Activated CD4-positive, alpha-beta T cell treated with anti-CD3 and anti-CD28 coated beads, Interleukin-2, Interleukin-6, amounts not matched to agents 100 ng/mL and 50 ng/mL, durations not matched to agents 16 hours and 8 hours (primary cell): ENCODE data around the gene RAB38.

Source experiments
- DNase-seq: peaks from one replicate; pipeline ENCODE4 v3.0.0-alpha.2; 2020

RAB38 gene

DNA sequence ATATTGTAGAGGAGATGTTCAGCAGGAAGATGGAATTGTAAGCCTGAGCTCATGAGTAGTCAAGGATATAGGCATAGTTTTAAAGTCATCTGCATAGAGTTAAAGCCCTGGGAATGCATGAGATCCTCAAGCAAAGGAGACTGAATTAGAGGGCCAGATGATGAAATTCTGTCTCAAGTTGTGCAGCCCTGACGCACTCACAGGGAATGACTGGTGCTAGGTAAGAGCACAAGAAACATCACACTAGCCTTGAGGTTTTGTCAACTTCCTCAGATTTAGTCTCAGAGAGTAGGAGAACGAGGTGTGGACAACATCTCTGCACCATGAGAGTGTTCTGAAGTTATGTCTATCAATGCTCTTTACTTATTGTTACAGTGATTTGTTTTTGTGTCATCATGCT is 5.8 kb downstream of the RAB38 start:
- no peak for DNase-seq

GRCh38 chr11:88167853-88168252 is 7.4 kb downstream of the RAB38 start:
- DNase-seq, result no peak

GRCh38 chr11:88164806-88165585 is 10.2 kb downstream of the RAB38 start:
- DNase-seq, result no peak

DNA sequence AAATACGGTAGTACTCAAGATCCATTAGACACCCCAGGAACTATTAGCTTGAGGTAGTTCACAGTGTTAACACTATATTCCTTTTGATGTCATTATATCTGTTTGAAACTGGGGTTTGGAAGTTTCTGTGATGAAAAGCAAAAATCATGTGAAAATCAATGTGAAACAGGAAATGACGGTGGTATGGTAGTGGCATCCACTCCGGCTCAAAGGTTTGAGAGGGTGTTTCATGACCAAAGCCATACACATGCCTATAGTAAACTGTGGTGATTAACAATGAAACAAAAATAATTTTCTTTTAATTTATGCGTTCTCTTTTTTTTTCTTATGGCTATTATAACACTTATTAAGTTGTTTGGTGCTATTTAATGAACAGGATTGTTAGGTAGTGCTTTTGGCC is 10.9 kb downstream of the RAB38 start:
- DNase-seq, result no peak

DNA sequence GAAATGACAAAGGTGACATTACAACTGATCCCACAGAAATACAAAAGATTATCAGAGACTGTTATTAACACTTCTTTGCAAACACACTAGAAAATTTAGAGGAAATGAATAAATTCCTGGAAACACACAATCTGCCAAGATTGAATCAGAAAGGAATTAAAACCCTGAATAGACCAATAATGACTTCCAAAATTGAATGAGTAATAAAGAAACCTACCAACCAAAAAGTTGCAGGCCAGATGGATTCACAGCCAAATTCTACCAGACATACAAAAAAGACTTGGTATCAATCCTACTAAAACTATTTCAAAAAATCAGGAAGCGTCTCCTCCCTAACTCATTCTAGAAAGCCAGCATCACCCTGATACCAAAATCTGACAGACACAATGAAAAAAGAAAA is 17.2 kb downstream of the RAB38 start:
- DNase-seq, result no peak

- DNase-seq, result no peak
These were observed 17.9 kb downstream of the RAB38 start for GRCh38 chr11:88157370-88157769.

- no peak for DNase-seq
These were observed 22.9 kb downstream of the RAB38 start for GRCh38 chr11:88152381-88152780.

DNA sequence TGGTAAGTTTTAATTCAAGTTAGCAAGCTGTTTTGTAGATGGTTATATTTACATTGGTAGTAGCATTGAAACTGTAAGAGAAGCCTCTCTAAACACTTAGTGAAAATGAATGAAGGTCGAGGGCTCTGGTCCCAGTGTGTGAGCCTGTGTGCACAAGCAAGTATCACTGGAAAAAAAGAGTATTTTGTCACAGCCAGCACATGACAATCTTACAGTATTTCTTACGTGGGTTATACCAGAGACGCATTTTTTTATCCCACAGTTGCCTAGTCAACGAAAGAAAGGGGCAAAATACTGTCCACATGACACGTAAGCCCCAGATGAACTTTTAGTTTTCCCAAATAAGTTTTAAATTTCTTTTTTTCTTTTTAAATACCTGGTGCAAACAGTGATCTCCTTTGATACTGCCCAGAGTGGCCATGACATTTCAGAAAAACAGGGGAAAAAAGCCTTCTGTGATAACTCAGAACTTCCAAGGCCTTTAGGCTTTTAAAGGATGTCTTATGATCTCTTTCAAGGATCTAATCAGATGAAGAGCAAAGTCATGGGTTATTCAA is 23.5 kb downstream of the RAB38 start:
- DNase-seq, result no peak

GRCh38 chr11:88146106-88146505 is 29.1 kb downstream of the RAB38 start:
- no peak for DNase-seq

DNA sequence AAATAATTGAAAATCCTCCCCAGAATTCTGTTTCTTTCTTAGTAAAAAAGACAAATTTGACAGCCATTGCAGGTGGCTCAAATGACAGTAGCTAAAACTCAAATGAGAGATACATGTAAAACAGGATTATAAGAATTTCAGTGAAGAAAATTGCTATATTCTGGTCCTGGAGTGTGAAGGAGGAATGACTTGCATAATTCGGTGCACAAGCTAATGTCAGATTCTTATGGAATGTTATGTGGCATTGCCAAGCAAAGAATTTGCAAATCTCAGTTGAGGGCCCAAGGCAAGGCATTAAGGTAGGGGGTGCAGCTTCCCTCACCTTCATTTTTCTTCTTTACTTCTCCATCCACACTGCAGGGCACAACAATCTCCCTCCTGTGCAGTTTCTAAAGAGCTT is 35.4 kb downstream of the RAB38 start:
- DNase-seq, result no peak

DNA sequence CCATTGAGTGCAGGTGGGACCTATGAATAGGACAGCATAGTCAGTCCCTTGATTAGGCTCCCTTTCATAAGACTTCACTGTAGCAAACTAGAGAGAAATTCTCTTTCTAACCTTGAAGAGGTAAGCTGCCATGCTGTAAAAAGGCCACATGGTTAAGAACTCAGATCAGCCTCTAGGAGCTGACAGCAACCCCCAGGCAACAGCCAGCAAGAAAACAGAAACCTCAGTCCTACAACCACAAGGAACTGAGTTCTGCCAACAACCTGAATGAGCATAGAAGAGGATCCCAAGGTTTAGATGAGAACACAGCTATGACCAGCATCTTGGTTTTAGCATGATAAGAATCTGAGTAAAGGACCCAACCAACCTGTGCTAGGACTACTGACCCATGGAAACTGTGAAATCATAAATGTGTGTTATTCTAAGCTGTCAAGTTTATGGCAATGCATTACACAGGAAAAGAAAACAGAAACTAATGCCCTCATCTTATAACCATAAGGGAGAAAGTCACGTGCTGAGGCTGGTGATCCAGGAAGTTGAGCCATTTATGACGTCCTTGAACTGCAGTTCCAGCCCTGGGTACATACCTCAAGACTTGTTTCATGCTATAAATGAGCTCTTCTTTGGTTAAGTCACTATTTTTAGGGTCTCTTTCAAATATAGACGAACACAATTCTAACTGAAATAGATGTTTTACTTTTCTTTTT is 43.3 kb downstream of the RAB38 start:
- no peak for DNase-seq

DNA sequence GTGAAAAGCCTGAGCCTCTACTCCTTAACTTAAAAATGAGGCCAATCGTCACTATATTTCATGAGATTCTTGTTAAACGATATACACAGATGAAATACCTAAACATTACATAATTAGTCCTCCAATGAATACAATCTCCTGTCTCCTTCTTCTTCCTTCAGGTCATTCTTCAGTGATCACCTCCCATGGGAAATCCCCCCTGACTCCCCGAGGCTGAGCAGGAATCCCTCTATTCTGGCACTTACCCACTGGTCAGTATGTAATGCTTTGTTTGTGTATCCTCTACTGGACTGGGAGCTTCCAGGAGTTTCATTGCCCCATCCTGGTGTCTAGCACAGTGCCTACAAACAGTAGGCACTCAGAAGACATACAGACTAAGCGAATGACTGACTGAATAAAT is 52.3 kb downstream of the RAB38 start:
- DNase-seq, result no peak

DNA sequence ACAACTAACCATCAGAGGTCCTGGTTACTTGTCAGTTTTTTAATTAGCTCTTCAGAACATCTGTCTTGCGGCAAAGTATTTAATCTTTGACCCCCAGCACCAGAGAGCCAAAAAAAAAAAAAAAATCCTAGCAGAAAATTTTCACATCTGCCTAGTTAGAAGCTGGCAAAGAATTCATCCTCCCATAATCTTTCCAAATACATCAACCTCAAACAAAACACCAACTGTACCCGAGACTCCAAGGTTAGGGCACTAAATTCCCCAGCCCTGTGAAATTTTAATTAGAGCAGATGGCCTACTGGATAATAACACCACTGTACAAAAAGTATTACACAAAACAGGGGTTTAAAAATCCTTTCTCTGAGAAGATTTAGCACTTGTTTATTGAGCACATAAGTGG is 55.7 kb downstream of the RAB38 start:
- DNase-seq, result no peak

DNA sequence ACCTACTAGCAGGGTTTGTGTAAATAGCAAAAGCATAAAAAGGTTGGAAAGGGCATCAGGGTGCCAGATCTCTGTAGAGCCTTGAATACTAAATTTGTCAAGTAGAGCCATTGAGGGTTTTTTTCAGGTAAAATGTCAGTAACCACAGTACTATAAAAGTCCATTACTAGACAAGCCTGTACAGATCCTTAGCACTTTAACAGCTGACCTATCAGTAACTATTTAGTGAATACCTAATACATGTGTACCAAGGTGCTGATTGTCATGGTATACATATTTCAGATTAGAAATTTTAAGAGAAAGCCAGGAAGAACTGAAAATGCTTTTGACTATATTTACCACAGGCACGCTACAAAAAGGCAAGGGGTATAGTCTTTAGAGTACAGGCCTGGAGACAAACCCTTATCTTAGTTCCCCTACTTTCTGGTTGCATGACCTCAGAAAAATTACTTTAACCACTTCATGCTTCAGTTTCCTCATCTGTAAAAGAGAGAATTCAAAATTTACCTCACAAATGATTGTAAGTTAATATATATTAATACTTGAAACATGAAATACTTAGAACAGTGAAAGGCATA is 57.9 kb downstream of the RAB38 start:
- DNase-seq, result no peak

DNA sequence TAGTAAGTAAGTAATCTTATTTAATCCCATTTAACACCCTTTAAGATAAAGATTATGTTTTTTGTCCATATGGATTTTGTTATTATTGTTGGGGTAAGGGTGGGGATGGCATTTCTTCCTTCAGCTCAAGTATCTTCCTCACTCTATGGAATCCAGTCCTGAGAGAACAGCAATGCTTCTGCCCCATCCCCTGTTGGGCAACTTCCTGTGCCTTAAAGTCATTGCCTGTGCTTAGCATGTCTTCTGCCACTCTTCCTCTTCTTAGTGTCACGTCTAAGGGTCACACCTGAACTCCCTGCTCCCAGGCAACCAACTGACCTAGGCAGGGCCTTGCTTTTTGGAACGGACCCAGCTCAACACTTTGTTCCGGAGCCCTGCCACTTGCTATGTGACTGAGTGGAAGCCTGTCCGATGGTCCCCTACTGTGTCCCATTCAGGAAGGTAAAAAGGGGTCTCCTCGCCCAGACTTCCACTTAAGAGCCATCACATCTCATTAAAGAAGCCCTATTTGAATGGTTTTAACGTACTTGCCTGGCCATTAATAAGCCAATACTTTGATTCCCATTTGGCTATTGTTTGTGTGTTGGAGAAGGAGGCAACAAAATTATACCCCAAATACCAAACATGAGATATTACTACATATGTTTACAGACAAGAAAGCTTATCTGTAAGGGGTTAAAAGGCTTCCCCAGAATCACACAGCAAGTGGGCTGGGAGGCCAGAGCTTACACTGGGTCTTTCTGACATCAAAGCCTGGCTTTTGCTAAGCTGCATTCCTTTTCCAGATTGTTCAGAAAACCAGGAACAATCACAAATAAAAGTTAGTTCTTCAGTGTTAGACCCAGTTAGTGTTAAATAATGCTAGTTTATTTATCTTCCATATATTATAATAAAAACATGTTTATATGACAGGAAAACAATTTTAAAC is 59.2 kb downstream of the RAB38 start:
- no peak for DNase-seq

DNA sequence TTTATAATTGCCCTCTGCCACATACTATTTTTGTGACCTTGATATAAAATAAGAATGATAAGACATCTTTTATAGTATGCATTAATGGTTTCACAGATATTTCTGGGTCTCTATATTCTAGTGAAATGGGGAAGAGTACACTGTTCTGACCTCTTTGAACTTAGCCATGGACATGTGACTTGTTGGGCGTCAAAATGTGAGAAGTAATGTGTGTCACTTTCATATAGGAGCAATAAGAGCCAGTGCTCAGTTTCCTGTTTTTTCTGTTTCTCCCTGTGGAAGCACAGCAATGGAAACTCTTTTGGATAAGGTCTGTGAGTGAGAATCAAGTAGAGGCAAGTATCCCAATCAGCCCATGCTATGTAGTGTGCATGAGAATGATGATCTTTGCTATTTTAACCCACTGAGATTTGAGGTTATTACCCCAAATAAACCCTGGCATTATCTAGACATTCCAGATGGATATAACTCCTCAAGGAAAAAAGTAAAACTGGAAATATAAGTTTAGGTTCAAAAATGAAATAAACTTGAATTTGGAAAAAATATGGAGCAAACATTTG is 60.7 kb downstream of the RAB38 start:
- no peak for DNase-seq

GRCh38 chr11:88106666-88107065 is 68.6 kb downstream of the RAB38 start:
- DNase-seq, result no peak

DNA sequence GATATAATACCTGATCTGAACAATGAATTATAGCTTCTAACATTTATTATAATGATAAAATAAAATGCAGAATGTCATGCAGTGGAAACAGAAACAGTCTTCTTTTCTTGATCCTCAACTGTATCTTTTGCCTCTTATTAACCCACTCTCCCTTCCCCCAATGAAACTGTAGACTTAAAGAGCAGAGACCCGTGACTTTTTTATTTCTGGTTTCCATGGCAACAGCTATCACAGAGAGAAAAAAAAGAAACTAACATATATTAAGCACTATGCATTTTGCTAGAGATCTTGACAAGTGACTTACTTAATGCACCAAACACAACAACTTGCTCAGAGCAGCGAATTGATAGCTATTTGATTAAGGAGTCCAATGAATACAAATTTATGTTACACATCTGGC is 69.3 kb downstream of the RAB38 start:
- no peak for DNase-seq

GRCh38 chr11:88105526-88105925 is 69.7 kb downstream of the RAB38 start:
- no peak for DNase-seq

DNA sequence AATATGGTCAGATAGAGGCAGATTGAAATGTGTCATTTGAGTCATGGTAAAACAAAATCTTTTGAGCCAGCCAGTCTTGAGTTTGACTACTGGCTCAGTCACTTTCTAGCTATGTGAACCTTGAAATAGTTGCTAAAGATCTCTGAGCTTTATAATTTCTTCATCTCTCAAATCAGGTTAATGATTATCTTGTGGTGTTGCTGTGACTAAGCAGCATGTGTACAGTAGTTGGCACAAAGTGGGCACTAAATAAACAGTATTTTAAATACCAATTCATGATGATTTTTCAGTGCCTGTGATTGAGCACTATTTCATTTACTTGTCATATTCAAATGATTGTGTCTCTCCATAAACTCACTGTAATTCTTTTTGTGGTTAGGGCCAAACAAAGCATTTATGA is 70.8 kb downstream of the RAB38 start:
- no peak for DNase-seq

DNA sequence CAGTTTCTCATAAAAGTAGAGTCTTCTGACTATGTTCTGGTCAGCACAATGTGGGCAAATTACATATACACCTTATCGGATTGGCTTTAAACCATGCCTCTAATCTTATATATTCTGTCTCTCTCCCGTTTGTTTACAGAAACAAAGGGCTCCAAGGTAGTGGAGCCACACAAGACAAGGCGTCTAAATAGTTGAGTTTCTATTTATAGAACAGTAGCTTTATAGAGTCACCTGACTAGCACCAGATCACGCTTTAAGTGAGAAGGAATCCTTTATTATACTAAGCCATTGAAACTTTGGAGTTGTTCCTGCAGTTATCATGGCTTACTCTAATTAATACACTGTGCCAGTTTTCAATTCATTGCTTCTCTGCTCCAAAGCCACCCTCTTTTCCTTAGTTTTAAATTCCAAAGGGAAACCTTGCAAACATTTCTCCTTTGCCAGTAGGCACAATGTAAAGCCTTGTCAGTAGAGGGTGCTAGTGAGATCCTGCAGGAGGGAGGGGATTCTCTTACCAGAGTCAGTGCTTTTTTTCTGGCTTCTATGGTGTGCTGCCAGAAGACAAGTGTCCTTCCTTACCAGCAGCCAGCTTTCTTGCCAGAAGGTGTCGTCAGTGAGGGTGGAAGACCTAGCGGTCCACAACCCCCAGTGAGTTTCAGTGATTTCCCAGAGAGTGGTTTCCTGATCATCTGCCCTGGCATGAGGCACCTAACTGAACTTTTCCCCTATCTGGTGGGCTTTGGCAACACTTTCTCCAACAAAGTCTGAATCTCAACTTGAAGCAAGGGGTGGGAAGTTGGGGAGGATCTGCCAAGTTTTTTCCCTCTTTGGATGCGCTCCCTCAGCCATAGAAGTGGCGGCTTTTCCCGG is 71.7 kb downstream of the RAB38 start:
- DNase-seq, result peak; percentile 71

DNA sequence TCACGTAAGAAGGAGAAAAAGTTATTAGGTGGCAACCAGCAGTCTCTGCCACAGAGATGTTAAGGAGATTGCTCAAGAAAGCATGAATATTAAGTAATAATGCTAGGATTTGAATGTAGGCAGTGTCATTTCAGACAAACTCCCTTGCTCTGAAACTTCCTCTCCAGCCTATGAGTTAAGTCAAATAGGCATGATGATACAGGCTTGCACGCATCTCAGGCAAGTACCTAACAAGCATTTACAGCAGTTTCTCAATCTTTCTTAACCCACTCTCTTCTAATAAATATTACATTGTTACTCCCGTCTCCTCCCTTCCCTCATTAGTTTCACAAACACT is 72.7 kb downstream of the RAB38 start:
- DNase-seq, result no peak
